Thymus (tissue), 11 donors: Measurements from ENCODE around the gene GIPC1. TPM values are rescaled to one million over a fixed set of nuclear protein-coding genes. Genes with fewer than 3 reads are reported as not detected.

Source experiments
- DNase-seq, 9 donors: peaks; one replicate each; pipeline ENCODE4 v3.0.0-alpha.2; 2013; ENCODE audit warnings: low spot score in 9 of 9, low read depth in 6 of 9, missing footprints in 1 of 9
- H3K27ac ChIP-seq, 2 donors: one replicate each; pipeline ENCODE4 v1.5.1; 2013; ENCODE audit warnings: control low read depth in 1 of 2, low read depth in 1 of 2, low read length in 1 of 2, mild to moderate bottlenecking in 1 of 2, moderate library complexity in 1 of 2
- H3K27me3 ChIP-seq, 2 donors: one replicate each; pipeline ENCODE4 v1.5.1; 2013; ENCODE audit warnings: low read length in 1 of 2; ENCODE audit not compliant: control insufficient read depth in 2 of 2, insufficient read depth in 1 of 2
- H3K36me3 ChIP-seq, 2 donors: one replicate each; pipeline ENCODE4 v1.5.1; 2013; ENCODE audit warnings: low read length in 1 of 2, mild to moderate bottlenecking in 1 of 2, moderate library complexity in 1 of 2; ENCODE audit not compliant: control insufficient read depth in 2 of 2, insufficient read depth in 2 of 2
- H3K4me1 ChIP-seq, 2 donors: one replicate each; pipeline ENCODE4 v1.5.1; 2013; ENCODE audit warnings: low read length in 2 of 2; ENCODE audit not compliant: control insufficient read depth in 2 of 2, insufficient read depth in 2 of 2
- H3K4me3 ChIP-seq, 2 donors: one replicate each; pipeline ENCODE4 v1.5.1; 2013; ENCODE audit warnings: low read length in 2 of 2, control low read depth in 1 of 2, mild to moderate bottlenecking in 1 of 2
- H3K9me3 ChIP-seq, 2 donors: one replicate each; pipeline ENCODE4 v1.5.1; 2013; ENCODE audit warnings: low read length in 1 of 2, mild to moderate bottlenecking in 1 of 2; ENCODE audit not compliant: control insufficient read depth in 2 of 2, insufficient read depth in 1 of 2
- WGBS: extraction: QIAGEN DNeasy Blood & Tissue Kit; methylation state at CpG from one replicate; pipeline ENCODE4 v1.1.7; 2013; 5-methylcytosine and 5-hydroxymethylcytosine counted together
- polyA plus RNA-seq: library from polyadenylated mRNA; stranded (reverse); fragments of 200-250 nt; gene quantifications from one replicate; pipeline ENCODE4 v1.2.3, GENCODE V29; 2013
- total RNA-seq: library from RNA; stranded (reverse); fragments of 120-200 nt; gene quantifications from one replicate; pipeline ENCODE4 v1.2.4, GENCODE V29; 2013
- donor health status: healthy.

The GIPC1 gene
- total and polyA plus RNA-seq, 2 donors: 58.5 to 63.1 TPM

GRCh38 chr19:14487370-14488125 lies 8.4 kb downstream of the GIPC1 start:
- H3K4me3 ChIP-seq: no peak overlapping the region
- no peaks in the 10 kb centered on the region for H3K27me3 ChIP-seq
- no peaks in the 10 kb centered on the region for H3K4me1 ChIP-seq
- no peak overlapping the region for H3K27ac ChIP-seq
- DNase-seq: no peak
- WGBS: 98% methylated on average over 16 of the region's 16 CpGs
- peaks cover 16 to 18% of the 10 kb centered on the region in 2 donors for H3K36me3 ChIP-seq
- H3K9me3 ChIP-seq: no peaks in the 10 kb centered on the region

- Histone ChIP-seq H3K27me3 (no peaks in the 10 kb centered on the region), H3K4me1 (peaks cover 0 to 4% of the 10 kb centered on the region in 2 donors), H3K4me3 (no peak overlapping the region), H3K27ac (no peak overlapping the region), H3K36me3 (peaks cover 26 to 31% of the 10 kb centered on the region in 2 donors), H3K9me3 (no peaks in the 10 kb centered on the region)
- no peak for DNase-seq
- 97% methylated on average over 18 of the region's 18 CpGs for WGBS
Measured at GRCh38 chr19:14482172-14482941, 13.6 kb downstream of the GIPC1 start.

GRCh38 chr19:14480700-14481079 lies 15.2 kb downstream of the GIPC1 start:
- H3K27ac ChIP-seq: no peak overlapping the region
- peaks cover 6 to 11% of the 10 kb centered on the region in 2 donors for H3K27me3 ChIP-seq
- H3K4me1 ChIP-seq: peaks cover 0 to 10% of the 10 kb centered on the region in 2 donors
- no peak for DNase-seq
- no peak overlapping the region for H3K4me3 ChIP-seq
- peaks cover 26 to 31% of the 10 kb centered on the region in 2 donors for H3K36me3 ChIP-seq
- no peaks in the 10 kb centered on the region for H3K9me3 ChIP-seq
- WGBS: 90% methylated on average over 5 of the region's 5 CpGs

GRCh38 chr19:14479975-14480699 lies 15.8 kb downstream of the GIPC1 start:
- Histone ChIP-seq H3K36me3 (peaks cover 26 to 31% of the 10 kb centered on the region in 2 donors), H3K4me1 (peaks cover 0 to 16% of the 10 kb centered on the region in 2 donors), H3K27ac (no peak overlapping the region), H3K27me3 (peaks cover 11 to 16% of the 10 kb centered on the region in 2 donors), H3K9me3 (no peaks in the 10 kb centered on the region), H3K4me3 (no peak overlapping the region)
- 52% methylated on average over 43 of the region's 43 CpGs for WGBS
- peak in 4 of 9 donors; percentile 56 to 68 (median 57) for DNase-seq

- H3K27me3 ChIP-seq: peaks cover 18 to 23% of the 10 kb centered on the region in 2 donors
- H3K9me3 ChIP-seq: no peaks in the 10 kb centered on the region
- H3K27ac ChIP-seq: no peak overlapping the region
- peaks cover 26 to 31% of the 10 kb centered on the region in 2 donors for H3K36me3 ChIP-seq
- no peak overlapping the region for H3K4me3 ChIP-seq
- H3K4me1 ChIP-seq: peaks cover 0 to 19% of the 10 kb centered on the region in 2 donors
- no peak for DNase-seq
- 91% methylated on average over 14 of the region's 14 CpGs for WGBS
Measured at GRCh38 chr19:14479309-14479974, 16.5 kb downstream of the GIPC1 start.

- 96% methylated on average over 24 of the region's 24 CpGs for WGBS
- Histone ChIP-seq H3K36me3 (peaks cover 26 to 31% of the 10 kb centered on the region in 2 donors), H3K27ac (no peak overlapping the region), H3K4me3 (no peak overlapping the region), H3K9me3 (no peaks in the 10 kb centered on the region), H3K4me1 (peaks cover 0 to 21% of the 10 kb centered on the region in 2 donors), H3K27me3 (peaks cover 31 to 36% of the 10 kb centered on the region in 2 donors)
- DNase-seq: no peak
Measured at GRCh38 chr19:14478113-14478545, 17.8 kb downstream of the GIPC1 start.

- DNase-seq: no peak
- Histone ChIP-seq H3K27me3 (peaks cover 37 to 42% of the 10 kb centered on the region in 2 donors), H3K9me3 (peaks cover 0 to 3% of the 10 kb centered on the region in 2 donors), H3K36me3 (peaks cover 23 to 26% of the 10 kb centered on the region in 2 donors), H3K27ac (no peak overlapping the region), H3K4me3 (no peak overlapping the region), H3K4me1 (peaks cover 1 to 27% of the 10 kb centered on the region in 2 donors)
- WGBS: 94% methylated on average over 10 of the region's 10 CpGs
Measured at GRCh38 chr19:14477418-14478112, 18.4 kb downstream of the GIPC1 start.
